ENCODE measurements around the gene HIBCH.

- no peak for TF ChIP-seq MAX (IDR thresholded peaks at IDR 0.05)
- no peak for TF ChIP-seq EP300 (IDR thresholded peaks at IDR 0.05; ENCODE audit: borderline replicate concordance)
- TF ChIP-seq REST (IDR thresholded peaks at IDR 0.05; ENCODE audit: low read depth) = no peak
- TF ChIP-seq EGR1 (IDR thresholded peaks at IDR 0.05) = no peak
- TF ChIP-seq YY1 (IDR thresholded peaks at IDR 0.05; ENCODE audit: low read depth) = no peak
- peak; percentile 33; the same call in 1 of the 2 replicates for TF ChIP-seq RAD21 (IDR thresholded peaks at IDR 0.05; ENCODE audit: low read depth)
- TF ChIP-seq USF1 (IDR thresholded peaks at IDR 0.05) = no peak
- TF ChIP-seq NFIC (IDR thresholded peaks at IDR 0.05) = 0 out of 2 replicates have a peak, but pooled peaks have one; percentile 0
- TF ChIP-seq CEBPB (IDR thresholded peaks at IDR 0.05) = no peak
- TF ChIP-seq TAF1 (IDR thresholded peaks at IDR 0.05; ENCODE audit: low read depth) = no peak
- no peak for TF ChIP-seq TEAD4 (IDR thresholded peaks at IDR 0.05)
- no peak for TF ChIP-seq FOXM1 (IDR thresholded peaks at IDR 0.05; ENCODE audit: borderline replicate concordance, low read depth)
- no peak for TF ChIP-seq TCF12 (IDR thresholded peaks at IDR 0.05; ENCODE audit: low read depth)
Observed at GRCh38 chr2:190344276-190344827, 24.7 kb upstream of the HIBCH start.
